Endothelial cell of umbilical vein (primary cell): Measurements from ENCODE around the gene LPIN1. TPM values are rescaled to one million over a fixed set of nuclear protein-coding genes. Genes with fewer than 3 reads are reported as not detected.

Experiments used
- BruUV-seq: library from RNA; stranded (reverse); fragments of 400-500 nt; replicated peaks from 2 replicates; lab custom pipeline; 2021; lab: Mats Ljungman, UMichigan
- CTCF ChIA-PET: fragments of 300-600, 350-600 bp; sonication (Branson Sonifier 250); formaldehyde crosslinking; loops from one replicate; lab custom pipeline; 2021; ENCODE audit warnings: antibody characterized with exemption, inconsistent platforms; lab: Charles Lee
- POLR2A ChIA-PET: fragments of 300-600, 350-600 bp; sonication (Branson Sonifier 250); formaldehyde crosslinking; loops from one replicate; lab custom pipeline; 2021; ENCODE audit warnings: antibody characterized with exemption, inconsistent platforms; lab: Charles Lee
- DNase-seq: peaks from one replicate; pipeline ENCODE4 v3.0.0-alpha.2; 2011; ENCODE audit warnings: low read depth, low spot score
- FAIRE-seq: peaks from 2 replicates; lab custom pipeline; 2011; peaks lifted over from hg19 to GRCh38; lab: Jason Lieb, UNC
- H2AFZ ChIP-seq: 2 replicates; pipeline ENCODE4 v1.6.0; 2012; ENCODE audit warnings: low read depth, low read length, control low read depth, inconsistent platforms
- H3K27ac ChIP-seq: 2 replicates; pipeline ENCODE4 v1.5.1; 2011; ENCODE audit warnings: low read depth, mild to moderate bottlenecking, control low read depth, low read length, moderate library complexity; ENCODE audit not compliant: insufficient read depth
- H3K27me3 ChIP-seq, 2 experiments: 2 replicates each; pipeline versions ENCODE4 v1.6.0 to v1.6.1; 2011; ENCODE audit warnings: low read length in 2 of 2, mixed read lengths in 1 of 2; ENCODE audit not compliant: control insufficient read depth in 2 of 2, insufficient read depth in 2 of 2
- H3K36me3 ChIP-seq, 2 experiments: 2 replicates in 1 of 2; 3 replicates in 1 of 2; pipeline ENCODE4 v1.5.1; 2011; ENCODE audit warnings: low read length in 2 of 2, mild to moderate bottlenecking in 1 of 2, moderate library complexity in 1 of 2; ENCODE audit not compliant: control insufficient read depth in 2 of 2, insufficient read depth in 2 of 2; ENCODE audit errors: extremely low read depth in 1 of 2
- H3K4me1 ChIP-seq: 3 replicates; pipeline ENCODE4 v1.5.1; 2011; ENCODE audit warnings: mild to moderate bottlenecking, low read length; ENCODE audit not compliant: control insufficient read depth, insufficient read depth; ENCODE audit errors: extremely low read depth
- H3K4me2 ChIP-seq: 2 replicates; pipeline ENCODE4 v1.6.1; 2011; ENCODE audit warnings: low read length, control low read depth, mixed read lengths; ENCODE audit not compliant: insufficient read depth
- H3K4me3 ChIP-seq, 3 experiments: fragments of 200-600 bp in 1 of 3; sonication (generic), shearing (Covaris generic) in 1 of 3; replicated peaks in 1 of 3; 2 replicates each; pipeline ENCODE4 v1.5.1; 2011 to 2016; ENCODE audit warnings: control low read depth in 3 of 3, low read length in 3 of 3, mild to moderate bottlenecking in 2 of 3, inconsistent platforms in 1 of 3, low read depth in 1 of 3, moderate library complexity in 1 of 3; ENCODE audit not compliant: insufficient read depth in 1 of 3
- H3K79me2 ChIP-seq: 2 replicates; pipeline ENCODE4 v1.6.0; 2012; ENCODE audit warnings: low read length, inconsistent platforms; ENCODE audit not compliant: control insufficient read depth, insufficient read depth
- H3K9ac ChIP-seq: replicated peaks from 2 replicates; pipeline ENCODE3; 2011; ENCODE audit warnings: low read length, control low read depth; ENCODE audit not compliant: insufficient read depth; ENCODE audit errors: extremely low read depth
- H3K9me1 ChIP-seq: replicated peaks from 3 replicates; pipeline ENCODE4 v1.6.0; 2011; ENCODE audit warnings: mild to moderate bottlenecking, low read length; ENCODE audit not compliant: control insufficient read depth, insufficient read depth; ENCODE audit errors: extremely low read depth
- H3K9me3 ChIP-seq: replicated peaks from 2 replicates; pipeline ENCODE4 v1.5.1; 2012; ENCODE audit warnings: low read length, inconsistent platforms; ENCODE audit not compliant: control insufficient read depth, insufficient read depth
- H4K20me1 ChIP-seq: replicated peaks from 2 replicates; pipeline ENCODE3; 2011; ENCODE audit warnings: mild to moderate bottlenecking, low read length; ENCODE audit not compliant: control insufficient read depth, insufficient read depth; ENCODE audit errors: extremely low read depth
- CTCF ChIP-seq, 2 donors: IDR thresholded peaks; 1 replicate in 1 of 2; 2 replicates in 1 of 2; pipeline ENCODE4 v1.5.1; 2011; ENCODE audit warnings: low read length in 2 of 2, mild to moderate bottlenecking in 2 of 2, moderate library complexity in 2 of 2, control low read depth in 1 of 2, inconsistent platforms in 1 of 2, low read depth in 1 of 2; ENCODE audit not compliant: insufficient read depth in 1 of 2; ENCODE audit errors: extremely low read depth in 1 of 2
- EZH2 ChIP-seq: IDR thresholded peaks from 2 replicates; pipeline ENCODE4 v1.6.1; 2012; ENCODE audit warnings: borderline replicate concordance, low read depth, mild to moderate bottlenecking, moderate library complexity, low read length, inconsistent platforms; ENCODE audit not compliant: severe bottlenecking
- FOS ChIP-seq: IDR thresholded peaks from 2 replicates; pipeline ENCODE4 v1.6.1; 2011; ENCODE audit warnings: mild to moderate bottlenecking, low read length, moderate library complexity, borderline replicate concordance; ENCODE audit not compliant: insufficient read depth
- GATA2 ChIP-seq: IDR thresholded peaks from 2 replicates; pipeline ENCODE4 v1.7.0; 2011; ENCODE audit warnings: low read depth, mild to moderate bottlenecking, moderate library complexity, mixed read lengths, low read length; ENCODE audit not compliant: insufficient read length, insufficient read depth
- JUN ChIP-seq: IDR thresholded peaks from 2 replicates; pipeline ENCODE4 v1.6.1; 2011; ENCODE audit warnings: borderline replicate concordance, low read depth; ENCODE audit not compliant: insufficient read length, insufficient read depth
- MAX ChIP-seq: IDR thresholded peaks from 2 replicates; pipeline ENCODE4 v1.6.1; 2011; ENCODE audit not compliant: insufficient read depth, insufficient read length
- MYC ChIP-seq: IDR thresholded peaks from one replicate; pipeline ENCODE4 v1.6.1; 2011; ENCODE audit warnings: mild to moderate bottlenecking, low read depth, low read length
- POLR2A ChIP-seq: IDR thresholded peaks from 2 replicates; pipeline ENCODE4 v1.6.1; 2012; ENCODE audit warnings: low read depth, mild to moderate bottlenecking, control low read depth, low read length
- POLR2AphosphoS5 ChIP-seq: IDR thresholded peaks from 2 replicates; pipeline ENCODE4 v1.6.1; 2012; ENCODE audit warnings: low read depth, mild to moderate bottlenecking, control low read depth, low read length, moderate library complexity; ENCODE audit not compliant: insufficient read depth
- dilution Hi-C: fragments of 300-500 bp; cut with MboI; formaldehyde crosslinking; loops from one replicate; pipeline ENCODE4 v1.15.0; 2019; ENCODE audit warnings: low sequenced_read_pairs; ENCODE audit not compliant: extremely low pct_ligation_motif_present
- intact Hi-C: fragments of 100-400 bp; cut with micrococcal nuclease; formaldehyde crosslinking; loops from one replicate; pipeline ENCODE4 v1.10.0; 2022
- polyA plus RNA-seq, 4 experiments: library from polyadenylated mRNA; depleted of rRNA in 3 of 4; stranded (reverse) in 3 of 4; unstranded in 1 of 4; fragments of >200 nt; gene quantifications; 2 replicates each; pipeline versions ENCODE4 v1.2.1 to v1.2.3, GENCODE V29; 2011 to 2012; ENCODE audit warnings: missing spikeins in 1 of 4
- total RNA-seq: library from RNA; stranded (reverse); gene quantifications from 2 replicates; pipeline ENCODE4 v1.2.3, GENCODE V29; 2021

The LPIN1 gene
- total and polyA plus RNA-seq, 2 donors (not counting 3 experiments of a cell fraction or from before 2014, with no cell fraction given), result 26.6 to 80.4 TPM

GRCh38 chr2:11829947-11830707 lies 83.7 kb downstream of the LPIN1 start:
- peak overlapping the region; percentile 13 to 47 (median 17) for H3K4me3 ChIP-seq
- ChIA-PET POLR2A (interaction anchor here (0.6 to 1.7 kb wide), 2 partner anchors 219 to 887 kb away, joined by 6 to 7 read pairs; partner anchors contain the start of gene TRIB2), CTCF (interaction anchor here (0.6 to 4.4 kb wide), 20 partner anchors 19 to 1194 kb away, joined by 3 to 69 read pairs (median 3); partner anchors contain the start of gene TRIB2)
- BruUV-seq, result no TSS peak
- DNase-seq (peak; percentile 96), FAIRE-seq (peak; percentile 98)
- H3K4me1 ChIP-seq, result peaks cover 30% of the 10 kb centered on the region
- H3K9me3 ChIP-seq, result no peaks in the 10 kb centered on the region
- H3K4me2 ChIP-seq, result peak overlapping the region; percentile 72
- dilution Hi-C loops (no loop called here), intact Hi-C loops (loop anchor here (1.0 to 5.0 kb wide), 14 partner anchors 33 to 1177 kb away; partner anchors contain the start of gene TRIB2)
- H3K79me2 ChIP-seq, result no peaks in the 10 kb centered on the region
- H2AFZ ChIP-seq, result no peak overlapping the region
- H3K27ac ChIP-seq, result peak overlapping the region; percentile 73
- no peaks in the 10 kb centered on the region for H4K20me1 ChIP-seq
- TF ChIP-seq FOS (peak; percentile 97), JUN (peak; percentile 98), MAX (no peak), CTCF (IDR thresholded peaks at IDR 0.05; ENCODE audit: extremely low read depth in 1 of 2, insufficient read depth in 1 of 2, low read depth in 1 of 2, low read length in 2 of 2) (peak; percentile 27 to 43), POLR2AphosphoS5 (peak; percentile 94), POLR2A (no peak), MYC (no peak), EZH2 (no peak), GATA2 (peak; percentile 73)
- no peaks in the 10 kb centered on the region for H3K9me1 ChIP-seq
- H3K36me3 ChIP-seq, result peaks cover 0 to 3% of the 10 kb centered on the region in 2 experiments
- H3K9ac ChIP-seq, result peak overlapping the region; percentile 53
- no peaks in the 10 kb centered on the region for H3K27me3 ChIP-seq
